GM18511 (cell line): ENCODE results near the gene FAT3.

Source experiments
- ATAC-seq: cut with Tn5 transposase; IDR thresholded peaks from one replicate; pipeline ENCODE4 v1.9.1; 2021; ENCODE audit warnings: mild to moderate bottlenecking, moderate library complexity; ENCODE audit not compliant: unreplicated experiment

FAT3 gene

DNA sequence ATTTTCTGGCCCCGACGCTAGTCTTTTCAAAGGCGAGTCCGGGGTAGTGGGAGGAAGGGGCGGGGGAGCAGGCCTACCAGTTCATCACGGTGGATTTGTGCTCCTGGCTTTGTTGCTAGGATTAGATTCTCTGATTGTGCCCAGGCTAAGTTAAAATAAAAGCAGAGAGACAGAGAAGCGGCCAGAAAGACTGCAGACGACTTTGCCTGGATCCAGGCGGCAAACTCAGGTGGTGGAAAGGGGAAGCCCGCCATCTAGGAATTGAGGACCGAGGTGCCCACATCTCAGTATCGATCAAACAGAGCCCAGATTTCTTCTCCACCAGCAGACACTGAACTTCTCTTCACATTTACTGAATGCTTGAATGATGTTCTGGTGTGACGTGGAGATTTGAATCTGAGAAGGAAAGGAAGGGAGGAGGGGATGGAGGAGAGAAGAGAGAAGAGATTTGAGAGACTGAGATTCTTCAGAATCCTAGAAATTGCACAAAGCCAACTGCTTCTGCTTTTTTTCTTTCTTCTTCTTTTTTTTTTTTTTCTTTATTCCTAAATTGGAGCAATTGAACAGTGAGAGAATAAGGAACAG lies 2.7 kb downstream of the FAT3 start:
- no peak for ATAC-seq

GRCh38 chr11:92227959-92228935 lies 3.6 kb downstream of the FAT3 start:
- no peak for ATAC-seq

DNA sequence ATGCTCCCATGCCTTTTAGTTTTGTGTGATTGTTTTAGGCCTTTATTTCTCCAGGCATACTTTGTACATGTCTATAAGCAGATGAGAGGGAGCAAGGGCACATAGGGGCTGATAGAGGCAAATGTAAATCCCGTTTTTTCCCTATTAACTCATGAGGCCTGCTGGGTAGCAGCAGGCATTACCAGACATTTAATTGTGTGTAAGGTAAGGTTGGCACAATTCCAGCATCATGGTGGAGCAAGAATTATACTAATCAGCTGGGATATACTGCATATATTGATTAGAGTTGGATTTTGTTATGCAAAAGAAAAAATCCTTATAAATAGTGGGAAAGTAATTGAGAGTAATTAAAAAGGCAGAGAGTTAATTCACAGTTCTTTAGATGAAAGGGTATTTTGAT lies 12.2 kb downstream of the FAT3 start:
- no peak for ATAC-seq

DNA sequence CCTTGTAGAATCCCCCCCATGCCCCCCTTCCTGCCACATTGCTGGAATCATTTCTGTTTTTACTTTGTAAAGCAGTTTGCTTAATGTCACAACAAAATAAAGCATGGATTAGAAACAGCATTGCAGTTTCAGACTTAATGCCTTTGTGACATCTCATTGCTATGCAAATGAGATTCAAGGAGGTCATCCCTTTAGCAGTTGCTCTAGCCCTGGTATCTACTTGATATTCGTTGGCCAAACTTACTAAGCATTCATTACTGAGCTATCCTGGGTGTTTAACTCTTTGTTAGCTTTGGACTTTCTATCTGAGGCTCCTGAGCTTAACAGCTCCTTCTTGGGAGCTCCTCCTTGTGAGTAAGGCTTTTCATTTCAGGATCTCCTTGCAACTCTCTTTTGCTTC lies 16.3 kb downstream of the FAT3 start:
- no peak for ATAC-seq

DNA sequence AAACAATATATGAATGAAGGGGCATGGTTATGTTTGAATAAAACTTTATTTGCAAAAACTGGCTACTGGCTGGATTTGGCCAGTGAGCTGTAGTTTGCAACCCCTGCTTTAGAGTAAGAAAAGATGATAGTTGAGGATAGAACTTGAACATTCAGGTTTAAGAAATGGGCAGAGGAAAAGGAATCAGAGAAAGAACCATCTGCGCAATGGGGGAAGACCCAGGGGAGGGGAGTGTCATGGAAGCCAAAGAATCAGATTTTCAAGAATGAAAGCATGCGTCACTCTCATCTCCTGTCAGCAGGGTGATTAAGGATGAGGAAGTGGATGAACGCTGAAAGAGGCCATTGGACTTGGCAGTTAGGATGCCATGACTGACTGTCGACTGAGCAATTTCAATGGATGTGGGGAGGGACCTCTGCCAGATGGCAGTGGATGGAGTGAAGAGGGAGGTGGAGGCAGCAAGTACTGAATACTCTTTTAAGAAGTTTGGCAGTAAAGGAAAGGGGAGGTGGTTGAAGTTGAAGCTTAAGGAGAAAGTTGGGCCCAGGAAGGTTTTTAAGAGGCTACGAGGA lies 21.2 kb downstream of the FAT3 start:
- no peak for ATAC-seq

DNA sequence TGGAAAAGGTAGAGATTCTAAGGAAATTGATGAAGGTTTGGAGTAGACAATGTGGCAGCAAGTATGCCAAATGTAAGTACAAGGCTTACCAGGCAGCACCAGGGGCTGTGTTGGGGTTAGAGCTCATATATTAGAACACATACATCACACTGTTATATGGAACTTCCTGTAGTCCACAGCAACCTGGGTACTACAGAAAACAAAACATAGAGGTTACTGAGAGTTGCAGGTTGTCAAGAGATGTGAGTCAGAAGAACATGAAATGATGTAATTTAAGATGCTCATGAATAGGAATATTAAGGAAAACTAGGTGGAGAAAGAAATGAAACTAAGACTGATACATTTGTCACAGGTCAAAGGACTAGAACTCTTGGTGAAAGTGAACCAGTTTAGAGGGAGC lies 22.0 kb downstream of the FAT3 start:
- no peak for ATAC-seq

- no peak for ATAC-seq
These were observed 24.6 kb downstream of the FAT3 start for GRCh38 chr11:92249156-92249753.

DNA sequence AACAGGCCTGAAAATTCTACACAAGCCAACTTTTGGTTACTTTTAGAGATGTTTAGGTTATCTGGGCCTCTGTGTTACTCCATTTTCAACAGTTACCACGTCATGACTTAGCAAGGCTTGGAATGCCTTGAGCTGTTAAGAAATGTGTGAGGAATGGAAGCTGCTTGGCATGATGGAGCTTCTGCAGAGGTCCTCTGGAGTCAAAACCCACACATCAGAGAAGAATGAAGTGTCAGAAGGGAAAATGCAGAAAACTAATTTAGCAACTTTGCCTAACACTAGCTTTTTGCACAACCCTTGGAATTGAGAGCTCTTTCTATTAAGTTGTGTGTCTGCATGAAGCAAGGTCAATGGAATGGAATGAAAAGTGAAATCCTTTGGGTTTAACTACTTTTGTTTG lies 27.4 kb downstream of the FAT3 start:
- no peak for ATAC-seq

- no peak for ATAC-seq
These were observed 28.8 kb downstream of the FAT3 start for GRCh38 chr11:92253421-92253820.

GRCh38 chr11:92253945-92254344 lies 29.3 kb downstream of the FAT3 start:
- no peak for ATAC-seq

GRCh38 chr11:92257536-92257935 lies 32.9 kb downstream of the FAT3 start:
- no peak for ATAC-seq

GRCh38 chr11:92259861-92260260 lies 35.2 kb downstream of the FAT3 start:
- ATAC-seq, result no peak

GRCh38 chr11:92264350-92264749 lies 39.7 kb downstream of the FAT3 start:
- ATAC-seq, result no peak

DNA sequence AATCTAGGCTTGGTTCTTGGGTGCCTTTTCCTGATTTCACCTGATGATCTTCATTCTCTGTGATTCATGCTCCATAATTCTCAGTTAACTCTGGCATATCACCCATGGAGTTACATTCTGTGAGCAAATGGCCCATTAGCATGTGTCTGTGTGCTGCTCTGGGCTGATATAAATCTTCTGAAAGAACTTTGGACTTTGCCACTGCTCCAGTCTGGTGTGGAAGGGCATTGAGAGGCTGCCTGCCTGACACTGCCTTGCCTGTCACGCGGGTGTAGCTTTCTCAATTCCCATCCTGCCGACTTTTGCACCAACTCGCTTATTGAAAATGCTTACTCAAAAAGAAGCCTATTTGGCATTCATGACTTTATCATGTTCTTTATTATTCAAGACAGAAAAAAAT lies 42.2 kb downstream of the FAT3 start:
- ATAC-seq, result no peak

DNA sequence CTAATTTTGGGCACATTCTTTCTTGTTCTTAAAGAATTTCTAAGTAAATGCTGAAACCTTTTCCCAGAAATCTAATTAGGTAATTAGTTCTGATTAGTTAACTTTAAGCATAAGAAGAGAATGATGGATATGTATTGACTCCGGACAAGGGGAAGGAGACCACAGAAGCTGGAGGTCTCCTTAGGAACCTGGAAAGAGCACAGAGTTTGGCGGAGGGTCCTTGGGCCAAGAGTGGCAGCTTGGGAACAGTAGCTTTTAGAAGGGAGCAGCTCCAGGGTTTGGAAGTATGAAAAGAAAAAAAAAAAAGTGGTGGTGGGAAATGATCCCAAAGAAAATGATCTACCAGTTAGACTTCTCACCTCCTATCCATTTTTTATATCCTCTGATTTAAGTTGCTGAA lies 42.7 kb downstream of the FAT3 start:
- ATAC-seq, result no peak

DNA sequence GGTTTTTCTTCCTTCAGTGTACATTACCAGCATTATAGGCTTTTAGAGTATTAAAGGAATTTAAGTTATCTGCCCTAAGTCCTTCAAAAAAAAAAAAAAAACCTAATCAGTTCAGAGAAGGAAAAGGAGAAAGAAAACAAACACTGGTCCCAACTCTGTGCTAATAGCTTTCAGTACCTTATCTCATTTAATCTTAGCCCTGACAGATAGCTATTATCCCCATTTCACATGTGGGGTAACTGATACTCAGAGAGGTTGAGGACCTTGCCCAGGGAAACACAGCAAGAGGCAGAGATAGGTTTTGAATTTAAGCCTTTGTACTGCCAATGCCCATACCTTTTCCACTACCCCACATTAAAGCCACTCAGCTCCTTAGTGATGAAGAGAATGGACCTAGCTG lies 43.4 kb downstream of the FAT3 start:
- no peak for ATAC-seq

DNA sequence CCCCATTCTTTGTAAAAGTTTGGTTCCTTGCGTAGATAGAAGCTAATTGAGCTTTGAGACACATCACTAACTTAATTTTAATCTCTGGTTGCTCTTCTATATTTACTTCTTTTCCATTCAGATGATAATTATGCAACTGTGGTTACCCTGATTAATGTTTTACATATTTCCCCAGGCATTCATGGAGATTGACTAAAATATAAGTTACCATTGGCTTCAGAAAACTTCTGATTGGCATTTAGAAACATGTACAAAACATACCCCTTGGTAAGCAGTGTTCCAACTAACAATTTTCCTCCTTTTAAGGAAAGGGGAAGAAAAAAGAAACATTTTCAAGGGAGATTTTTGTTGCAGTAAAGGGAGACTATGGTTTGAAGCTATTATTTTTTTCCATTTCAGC lies 43.9 kb downstream of the FAT3 start:
- no peak for ATAC-seq

- ATAC-seq, result no peak
These were observed 44.4 kb downstream of the FAT3 start for GRCh38 chr11:92269021-92269420.

- no peak for ATAC-seq
These were observed 45.2 kb downstream of the FAT3 start for GRCh38 chr11:92269841-92270240.

- ATAC-seq, result no peak
These were observed 48.0 kb downstream of the FAT3 start for GRCh38 chr11:92272651-92273050.
